B cell (primary cell): ENCODE measurements around the gene S100A13. TPM values are rescaled to one million over a fixed set of nuclear protein-coding genes. Genes with fewer than 3 reads are reported as not detected.

Experiments
- ATAC-seq: fragments of 200-7000 bp; cut with Tn5 transposase; one replicate; pipeline ENCODE4 v1.10.0; 2021; ENCODE audit warnings: low read depth, mild to moderate bottlenecking, moderate number of reproducible peaks, moderate library complexity
- CTCF ChIA-PET: fragments of 350-600 bp; sonication (Branson Sonifier 250); formaldehyde crosslinking; loops from one replicate; lab custom pipeline; 2021; ENCODE audit warnings: antibody characterized with exemption, inconsistent platforms; lab: Charles Lee
- POLR2A ChIA-PET: fragments of 350-600 bp; sonication (Branson Sonifier 250); formaldehyde crosslinking; loops from one replicate; lab custom pipeline; 2021; ENCODE audit warnings: antibody characterized with exemption; lab: Charles Lee
- DNase-seq: peaks from one replicate; pipeline ENCODE4 v3.0.0; 2013
- H2AFZ ChIP-seq: 2 replicates; pipeline ENCODE4 v1.6.1; 2012; ENCODE audit warnings: mild to moderate bottlenecking, low read depth, low read length; ENCODE audit not compliant: insufficient read depth, poor library complexity, severe bottlenecking
- H3K27ac ChIP-seq, 2 donors: 1 replicate in 1 of 2; 2 replicates in 1 of 2; pipeline ENCODE4 v1.5.1; 2012 to 2013; ENCODE audit warnings: low read length in 2 of 2, mild to moderate bottlenecking in 2 of 2, moderate library complexity in 1 of 2
- H3K27me3 ChIP-seq, 4 experiments: fragments of 200-600 bp in 1 of 4; sonication (generic) in 1 of 4; replicated peaks in 1 of 4; 1 replicate in 2 of 4; 2 replicates in 2 of 4; pipeline versions ENCODE4 v1.6.1 to v1.7.0; 2013 to 2016; ENCODE audit warnings: low read length in 3 of 4, mild to moderate bottlenecking in 2 of 4, mixed read lengths in 1 of 4, moderate library complexity in 1 of 4; ENCODE audit not compliant: insufficient read depth in 4 of 4, control insufficient read depth in 3 of 4; ENCODE audit errors: control extremely low read depth in 1 of 4
- H3K36me3 ChIP-seq, 2 experiments: replicated peaks in 1 of 2; 1 replicate in 1 of 2; 2 replicates in 1 of 2; pipeline versions ENCODE4 v1.6.1 to v1.7.1; 2013; ENCODE audit warnings: low read length in 1 of 2; ENCODE audit not compliant: insufficient read depth in 2 of 2, control insufficient read depth in 1 of 2; ENCODE audit errors: control extremely low read depth in 1 of 2, extremely low read depth in 1 of 2
- H3K4me1 ChIP-seq, 2 donors: fragments of 200-600 bp in 1 of 2; sonication (generic) in 1 of 2; 1 replicate in 1 of 2; 2 replicates in 1 of 2; pipeline versions ENCODE4 v1.5.1 to v1.6.1; 2013 to 2017; ENCODE audit warnings: low read length in 2 of 2; ENCODE audit not compliant: control insufficient read depth in 2 of 2, insufficient read depth in 2 of 2
- H3K4me2 ChIP-seq: replicated peaks from 2 replicates; pipeline ENCODE3; 2012; ENCODE audit warnings: mild to moderate bottlenecking, low read depth, low read length; ENCODE audit not compliant: poor library complexity, severe bottlenecking
- H3K4me3 ChIP-seq, 5 experiments: fragments of 200-600 bp in 1 of 5; sonication (generic) in 1 of 5; 1 replicate in 3 of 5; 2 replicates in 2 of 5; pipeline versions ENCODE4 v1.5.1 to v1.7.0; 2011 to 2016; ENCODE audit warnings: low read length in 4 of 5, mild to moderate bottlenecking in 4 of 5, low read depth in 2 of 5, control low read depth in 1 of 5, moderate library complexity in 1 of 5; ENCODE audit not compliant: insufficient read depth in 1 of 5; ENCODE audit errors: control extremely low read depth in 1 of 5, extremely low read depth in 1 of 5
- H3K79me2 ChIP-seq: fragments of 200-600 bp; sonication (generic); one replicate; pipeline ENCODE4 v1.6.0; 2016; ENCODE audit warnings: low read length; ENCODE audit not compliant: control insufficient read depth, insufficient read depth
- H3K9ac ChIP-seq: fragments of 200-600 bp; sonication (generic); 2 replicates; pipeline ENCODE4 v1.6.1; 2017; ENCODE audit warnings: mild to moderate bottlenecking, low read length, moderate library complexity
- H3K9me3 ChIP-seq, 3 donors: one replicate each; pipeline versions ENCODE4 v1.6.1 to v1.7.1; 2013; ENCODE audit warnings: low read length in 2 of 3; ENCODE audit not compliant: control insufficient read depth in 2 of 3, insufficient read depth in 1 of 3; ENCODE audit errors: control extremely low read depth in 1 of 3
- H4K20me1 ChIP-seq: 2 replicates; pipeline ENCODE4 v1.6.0; 2012; ENCODE audit warnings: mild to moderate bottlenecking, low read length; ENCODE audit not compliant: insufficient read depth, control insufficient read depth, poor library complexity, severe bottlenecking
- H3K27ac Mint-ChIP-seq: one replicate; pipeline ENCODE4 v1.8.0; 2021; ENCODE audit warnings: mixed read lengths
- H3K27me3 Mint-ChIP-seq: one replicate; pipeline ENCODE4 v1.8.0; 2021; ENCODE audit warnings: mixed read lengths
- H3K4me1 Mint-ChIP-seq: one replicate; pipeline ENCODE4 v1.8.0; 2021; ENCODE audit warnings: mixed read lengths
- H3K4me3 Mint-ChIP-seq: one replicate; pipeline ENCODE4 v1.8.0; 2021; ENCODE audit warnings: mixed read lengths
- H3K9me3 Mint-ChIP-seq: one replicate; pipeline ENCODE4 v1.8.0; 2022; ENCODE audit warnings: mixed read lengths; ENCODE audit not compliant: insufficient read depth
- EZH2 ChIP-seq: IDR thresholded peaks from 2 replicates; pipeline ENCODE4 v1.6.1; 2012; ENCODE audit warnings: borderline replicate concordance, low read depth, mild to moderate bottlenecking, moderate library complexity, low read length; ENCODE audit not compliant: insufficient read depth, poor library complexity, severe bottlenecking
- WGBS: methylation state at CpG from one replicate; pipeline ENCODE4 v1.1.5; 2013; ENCODE audit warnings: missing lambda C conversion rate; ENCODE audit not compliant: insufficient coverage; 5-methylcytosine and 5-hydroxymethylcytosine counted together
- intact Hi-C: fragments of 100-400 bp; cut with micrococcal nuclease; formaldehyde crosslinking; loops from one replicate; pipeline ENCODE4 v1.10.0; 2022
- polyA plus RNA-seq: library from polyadenylated mRNA; depleted of rRNA; stranded (reverse); fragments of >200 nt; gene quantifications from 2 replicates; pipeline ENCODE4 v1.2.3, GENCODE V29; 2012
- total RNA-seq, 2 donors: library from RNA; stranded (reverse); fragments of 120-200 nt in 1 of 2; gene quantifications; 1 replicate in 1 of 2; 2 replicates in 1 of 2; pipeline versions ENCODE4 v1.2.3 to v1.2.4, GENCODE V29; 2013 to 2022
- TF ChIP-seq, protein P1 (sequence below): fragments of 200-600 bp; IDR thresholded peaks from one replicate; pipeline ENCODE4 v1.8.0; 2022; ENCODE audit warnings: antibody characterized with exemption, mild to moderate bottlenecking

S100A13 gene
- total and polyA plus RNA-seq, 2 donors (not counting 1 experiment from before 2014, with no cell fraction given): 9.8 to 17.8 TPM

DNA sequence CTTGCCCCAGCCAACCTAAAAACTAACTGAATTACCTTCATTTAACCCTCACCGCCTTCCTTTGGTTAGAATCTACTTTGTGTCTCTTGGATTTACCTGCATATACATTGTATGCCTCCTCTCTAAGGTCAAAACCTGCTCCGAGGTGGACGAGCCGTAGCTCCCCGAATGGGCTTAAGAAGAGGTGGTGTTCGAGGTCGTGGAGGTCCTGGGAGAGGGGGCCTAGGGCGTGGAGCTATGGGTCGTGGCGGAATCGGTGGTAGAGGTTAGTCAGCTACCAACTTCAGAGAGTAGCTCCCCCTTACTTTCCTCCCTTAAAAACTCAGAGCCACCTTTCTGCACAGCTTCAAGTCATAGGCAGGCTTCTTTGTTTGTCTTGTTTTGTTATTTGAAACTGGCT is 15.8 kb upstream of the S100A13 start:
- no peaks in the 10 kb centered on the region for H3K4me1 ChIP-seq
- no peak for TF ChIP-seq EZH2
- TF ChIP-seq, protein P1, sequence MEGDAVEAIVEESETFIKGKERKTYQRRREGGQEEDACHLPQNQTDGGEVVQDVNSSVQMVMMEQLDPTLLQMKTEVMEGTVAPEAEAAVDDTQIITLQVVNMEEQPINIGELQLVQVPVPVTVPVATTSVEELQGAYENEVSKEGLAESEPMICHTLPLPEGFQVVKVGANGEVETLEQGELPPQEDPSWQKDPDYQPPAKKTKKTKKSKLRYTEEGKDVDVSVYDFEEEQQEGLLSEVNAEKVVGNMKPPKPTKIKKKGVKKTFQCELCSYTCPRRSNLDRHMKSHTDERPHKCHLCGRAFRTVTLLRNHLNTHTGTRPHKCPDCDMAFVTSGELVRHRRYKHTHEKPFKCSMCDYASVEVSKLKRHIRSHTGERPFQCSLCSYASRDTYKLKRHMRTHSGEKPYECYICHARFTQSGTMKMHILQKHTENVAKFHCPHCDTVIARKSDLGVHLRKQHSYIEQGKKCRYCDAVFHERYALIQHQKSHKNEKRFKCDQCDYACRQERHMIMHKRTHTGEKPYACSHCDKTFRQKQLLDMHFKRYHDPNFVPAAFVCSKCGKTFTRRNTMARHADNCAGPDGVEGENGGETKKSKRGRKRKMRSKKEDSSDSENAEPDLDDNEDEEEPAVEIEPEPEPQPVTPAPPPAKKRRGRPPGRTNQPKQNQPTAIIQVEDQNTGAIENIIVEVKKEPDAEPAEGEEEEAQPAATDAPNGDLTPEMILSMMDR: no peak
- H3K9ac ChIP-seq: no peak overlapping the region
- H4K20me1 ChIP-seq: peaks cover 14% of the 10 kb centered on the region
- no peak overlapping the region for H3K27ac Mint-ChIP-seq
- peaks cover 20% of the 10 kb centered on the region for H3K4me1 Mint-ChIP-seq
- ATAC-seq: no peak
- H3K27ac ChIP-seq: peak overlapping the region in 1 of 2 donors; percentile 6
- H3K36me3 ChIP-seq: peaks cover 45 to 94% of the 10 kb centered on the region in 2 experiments
- no peak overlapping the region for H3K4me3 Mint-ChIP-seq
- H3K79me2 ChIP-seq: peaks cover 50% of the 10 kb centered on the region
- no peak for DNase-seq
- no peaks in the 10 kb centered on the region for H3K27me3 ChIP-seq
- H3K9me3 Mint-ChIP-seq: no peaks in the 10 kb centered on the region
- intact Hi-C loops: no loop called here
- no peak overlapping the region for H2AFZ ChIP-seq
- no peak overlapping the region for H3K4me3 ChIP-seq
- no peaks in the 10 kb centered on the region for H3K27me3 Mint-ChIP-seq
- no CpG with 5 or more reads among the region's 11 CpGs for WGBS
- CTCF ChIA-PET: interaction anchor here (0.9 to 3.3 kb wide), 3 partner anchors 43 to 148 kb away, joined by 3 to 8 read pairs (median 5); no protein-coding TSS in a partner anchor
- POLR2A ChIA-PET: interaction anchor here (0.6 to 2.2 kb wide), 2 partner anchors 9 to 506 kb away, joined by 7 to 8 read pairs; partner anchors contain the start of gene CHTOP
- H3K4me2 ChIP-seq: no peak overlapping the region
- no peaks in the 10 kb centered on the region for H3K9me3 ChIP-seq

DNA sequence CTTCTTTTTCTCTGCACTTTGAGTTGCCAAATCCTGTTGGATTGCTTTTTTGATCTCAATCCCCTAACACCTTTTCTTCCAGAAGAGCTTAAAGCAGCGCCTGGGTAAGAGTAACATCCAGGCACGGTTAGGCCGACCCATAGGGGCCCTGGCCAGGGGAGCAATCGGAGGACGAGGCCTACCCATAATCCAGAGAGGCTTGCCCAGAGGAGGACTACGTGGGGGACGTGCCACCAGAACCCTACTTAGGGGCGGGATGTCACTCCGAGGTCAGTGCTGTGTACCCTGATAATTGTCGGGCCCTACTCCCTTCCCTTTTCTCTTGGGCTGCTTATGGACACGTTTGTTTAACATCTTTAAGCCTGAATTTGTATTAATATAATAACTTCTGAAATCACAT is 14.9 kb upstream of the S100A13 start:
- intact Hi-C loops: no loop called here
- Mint-ChIP-seq H3K4me1 (peaks cover 24% of the 10 kb centered on the region), H3K9me3 (no peaks in the 10 kb centered on the region), H3K4me3 (no peak overlapping the region), H3K27ac (no peak overlapping the region), H3K27me3 (no peaks in the 10 kb centered on the region)
- ChIA-PET POLR2A (no interaction called here), CTCF (no interaction called here)
- no peak overlapping the region for H3K4me2 ChIP-seq
- WGBS: 100% methylated on average over 5 of the region's 11 CpGs
- no peaks in the 10 kb centered on the region for H3K4me1 ChIP-seq
- no peak overlapping the region for H3K27ac ChIP-seq
- H4K20me1 ChIP-seq: peaks cover 22% of the 10 kb centered on the region
- H2AFZ ChIP-seq: no peak overlapping the region
- peaks cover 59% of the 10 kb centered on the region for H3K79me2 ChIP-seq
- H3K27me3 ChIP-seq: no peaks in the 10 kb centered on the region
- H3K4me3 ChIP-seq: no peak overlapping the region
- no peak overlapping the region for H3K9ac ChIP-seq
- no peak for TF ChIP-seq EZH2
- TF ChIP-seq, protein P1: no peak
- no peaks in the 10 kb centered on the region for H3K9me3 ChIP-seq
- ATAC-seq: no peak
- DNase-seq: no peak
- H3K36me3 ChIP-seq: peaks cover 52 to 96% of the 10 kb centered on the region in 2 experiments
